ENCODE data around the gene GALNT7. TPM values are rescaled to one million over a fixed set of nuclear protein-coding genes. Genes with fewer than 3 reads are reported as not detected.

GALNT7 gene
- total RNA-seq, 1 experiment from 2014 or later = 18.3 TPM

- DNase-seq (ENCODE audit: low read depth) = no peak
Observed at GRCh38 chr4:173345648-173346047, 177.0 kb downstream of the GALNT7 start.

- peak; percentile 51 for DNase-seq (ENCODE audit: low read depth)
Observed at GRCh38 chr4:173346074-173346473, 177.5 kb downstream of the GALNT7 start.

- DNase-seq (ENCODE audit: low read depth) = no peak
Observed at GRCh38 chr4:173347467-173347866, 178.9 kb downstream of the GALNT7 start.

- DNase-seq (ENCODE audit: low read depth) = no peak
Observed at GRCh38 chr4:173357939-173358338, 189.3 kb downstream of the GALNT7 start.

GRCh38 chr4:173360587-173361221, 192.1 kb downstream of the GALNT7 start:
- DNase-seq (ENCODE audit: low read depth) = no peak

- DNase-seq (ENCODE audit: low read depth) = no peak
Observed at GRCh38 chr4:173362666-173363065, 194.1 kb downstream of the GALNT7 start.

- no peak for DNase-seq (ENCODE audit: low read depth)
Observed at GRCh38 chr4:173365359-173365996, 196.9 kb downstream of the GALNT7 start.

GRCh38 chr4:173367285-173367684, 198.7 kb downstream of the GALNT7 start:
- peak; percentile 11 for DNase-seq (ENCODE audit: low read depth)

GRCh38 chr4:173367946-173368345, 199.3 kb downstream of the GALNT7 start:
- peak; percentile 62 for DNase-seq (ENCODE audit: low read depth)

GRCh38 chr4:173370130-173370476, 201.5 kb downstream of the GALNT7 start:
- DNase-seq (ENCODE audit: low read depth) = no peak

- DNase-seq (ENCODE audit: low read depth) = peak; percentile 96
Observed at GRCh38 chr4:173370477-173371291, 202.1 kb downstream of the GALNT7 start, which contains the start of gene SAP30. Gene SAP30, plus strand, starts transcription at chr4:173370954. Its CDS starts 229 bp downstream, at chr4:173371183.

- peak; percentile 78 for DNase-seq (ENCODE audit: low read depth)
Observed at GRCh38 chr4:173371292-173372192, 202.9 kb downstream of the GALNT7 start.

Other genes starting within 250 kb of the GALNT7 start
- gene HMGB2, start 165.5 kb downstream of the GALNT7 start, total RNA-seq (2014; rRNA removed; shearing (Covaris generic)) = 254 and 259 TPM in 2 replicates
- gene SAP30, start 202.1 kb downstream of the GALNT7 start, total RNA-seq (2014; rRNA removed; shearing (Covaris generic)) = 54.4 and 67.5 TPM in 2 replicates
- 0.10 and 0.12 TPM in 2 replicates for gene SCRG1, start 230.3 kb downstream of the GALNT7 start, total RNA-seq (2014; rRNA removed; shearing (Covaris generic))

All from RPMI7951 (cell line).